ENCODE results near the gene SPATA13.

SPATA13 gene

DNA sequence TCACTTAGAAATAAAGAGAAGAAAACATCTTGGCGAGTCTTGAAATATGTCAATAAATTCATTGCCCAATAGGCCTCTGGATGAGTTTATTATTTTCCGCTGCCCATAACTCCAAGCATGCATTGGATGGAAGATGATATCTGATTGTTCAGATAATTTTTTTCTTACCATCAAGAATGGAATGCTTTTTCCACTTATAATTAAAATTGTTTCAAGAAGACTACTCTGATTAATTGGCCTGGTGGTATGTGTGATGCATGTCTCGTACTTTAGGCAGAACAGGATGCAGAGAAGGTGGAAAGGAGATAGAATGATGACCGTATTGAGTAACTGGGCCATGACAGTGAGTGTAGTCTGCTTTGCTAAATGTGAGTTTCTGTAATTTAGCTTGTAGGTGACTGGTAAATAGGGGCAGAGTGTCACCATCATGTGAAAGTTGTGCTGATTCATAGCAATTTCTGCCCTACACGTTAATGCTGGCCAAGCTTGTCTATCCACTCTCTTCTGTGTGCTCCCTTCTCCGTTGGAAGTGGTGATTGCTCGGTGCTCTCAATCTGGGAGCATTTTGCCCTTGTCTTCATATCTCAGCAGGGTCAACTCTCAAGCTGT is 13.5 kb upstream of the SPATA13 start:
- no peak overlapping the region for H3K4me3 ChIP-seq (ENCODE audit: control insufficient read depth, low read depth, low read length)
- DNase-seq (ENCODE audit: low read depth) = no peak
- TF ChIP-seq, protein P1, sequence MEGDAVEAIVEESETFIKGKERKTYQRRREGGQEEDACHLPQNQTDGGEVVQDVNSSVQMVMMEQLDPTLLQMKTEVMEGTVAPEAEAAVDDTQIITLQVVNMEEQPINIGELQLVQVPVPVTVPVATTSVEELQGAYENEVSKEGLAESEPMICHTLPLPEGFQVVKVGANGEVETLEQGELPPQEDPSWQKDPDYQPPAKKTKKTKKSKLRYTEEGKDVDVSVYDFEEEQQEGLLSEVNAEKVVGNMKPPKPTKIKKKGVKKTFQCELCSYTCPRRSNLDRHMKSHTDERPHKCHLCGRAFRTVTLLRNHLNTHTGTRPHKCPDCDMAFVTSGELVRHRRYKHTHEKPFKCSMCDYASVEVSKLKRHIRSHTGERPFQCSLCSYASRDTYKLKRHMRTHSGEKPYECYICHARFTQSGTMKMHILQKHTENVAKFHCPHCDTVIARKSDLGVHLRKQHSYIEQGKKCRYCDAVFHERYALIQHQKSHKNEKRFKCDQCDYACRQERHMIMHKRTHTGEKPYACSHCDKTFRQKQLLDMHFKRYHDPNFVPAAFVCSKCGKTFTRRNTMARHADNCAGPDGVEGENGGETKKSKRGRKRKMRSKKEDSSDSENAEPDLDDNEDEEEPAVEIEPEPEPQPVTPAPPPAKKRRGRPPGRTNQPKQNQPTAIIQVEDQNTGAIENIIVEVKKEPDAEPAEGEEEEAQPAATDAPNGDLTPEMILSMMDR (IDR thresholded peaks at IDR 0.05; ENCODE audit: control insufficient read depth, insufficient read depth, low read depth, low read length, missing control alignments) = no peak

DNA sequence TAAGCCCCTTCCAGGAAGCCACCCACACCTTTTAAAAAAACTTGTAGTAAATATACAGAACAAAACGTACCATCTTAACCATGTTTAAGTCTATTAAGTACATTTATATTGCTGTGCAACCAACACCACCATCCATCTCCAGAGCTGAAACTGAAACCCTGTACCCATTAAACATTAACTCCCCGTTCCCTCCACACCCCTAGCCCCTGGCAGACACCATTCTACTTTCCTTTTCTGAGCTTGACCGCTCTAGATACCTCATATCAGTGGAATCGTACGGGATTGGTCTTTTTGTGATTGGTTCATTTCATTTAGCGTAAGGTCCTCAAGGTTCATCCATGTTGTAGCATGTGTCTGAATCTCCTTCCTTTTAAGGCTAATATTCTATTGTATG is 13.0 kb upstream of the SPATA13 start:
- DNase-seq (ENCODE audit: low read depth) = no peak
- H3K4me3 ChIP-seq (ENCODE audit: control insufficient read depth, low read depth, low read length) = no peak overlapping the region
- TF ChIP-seq, protein P1 (IDR thresholded peaks at IDR 0.05; ENCODE audit: control insufficient read depth, insufficient read depth, low read depth, low read length, missing control alignments) = no peak

DNA sequence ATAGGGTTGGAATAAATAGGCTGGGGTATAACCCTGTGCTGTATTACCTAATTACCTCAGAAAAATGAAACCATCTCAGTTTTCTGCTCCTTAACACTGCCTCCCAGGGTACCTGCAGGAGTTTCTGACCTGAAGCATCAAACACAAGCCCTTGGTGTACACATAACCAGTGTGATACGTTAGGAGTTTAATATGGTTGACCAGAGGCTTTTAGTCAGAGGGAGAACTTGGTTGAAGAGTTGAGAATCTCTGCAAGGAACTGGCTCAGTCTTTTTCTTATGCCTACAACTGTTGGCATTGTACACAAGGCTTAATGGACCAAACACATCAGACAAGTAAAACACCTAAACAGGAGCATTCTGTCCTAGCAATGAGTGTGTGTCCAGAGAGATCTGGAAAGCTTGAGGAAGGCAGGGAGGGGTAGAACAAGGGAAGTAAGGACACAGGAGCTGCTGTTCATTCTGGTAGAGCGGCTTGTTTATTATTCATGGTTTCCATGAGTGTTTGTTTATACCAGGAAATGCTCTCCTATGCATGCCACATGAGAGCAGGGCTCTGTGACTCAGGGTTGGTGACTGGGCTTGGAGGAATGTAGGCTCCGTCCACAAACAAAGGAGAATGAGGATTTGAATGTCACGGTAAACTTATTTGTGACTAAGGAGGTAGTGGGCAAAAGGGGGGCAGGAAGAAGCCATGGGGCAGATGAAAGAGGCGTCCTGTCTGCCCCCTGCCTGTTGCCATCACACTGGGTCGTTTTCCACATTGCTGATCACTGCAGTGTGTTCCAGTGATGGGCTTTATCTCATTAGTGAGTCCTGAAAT is 11.9 kb upstream of the SPATA13 start:
- H3K4me3 ChIP-seq (ENCODE audit: control insufficient read depth, low read depth, low read length) = no peak overlapping the region
- DNase-seq (ENCODE audit: low read depth) = peak; percentile 85
- TF ChIP-seq, protein P1 (IDR thresholded peaks at IDR 0.05; ENCODE audit: control insufficient read depth, insufficient read depth, low read depth, low read length, missing control alignments) = peak; percentile 33

DNA sequence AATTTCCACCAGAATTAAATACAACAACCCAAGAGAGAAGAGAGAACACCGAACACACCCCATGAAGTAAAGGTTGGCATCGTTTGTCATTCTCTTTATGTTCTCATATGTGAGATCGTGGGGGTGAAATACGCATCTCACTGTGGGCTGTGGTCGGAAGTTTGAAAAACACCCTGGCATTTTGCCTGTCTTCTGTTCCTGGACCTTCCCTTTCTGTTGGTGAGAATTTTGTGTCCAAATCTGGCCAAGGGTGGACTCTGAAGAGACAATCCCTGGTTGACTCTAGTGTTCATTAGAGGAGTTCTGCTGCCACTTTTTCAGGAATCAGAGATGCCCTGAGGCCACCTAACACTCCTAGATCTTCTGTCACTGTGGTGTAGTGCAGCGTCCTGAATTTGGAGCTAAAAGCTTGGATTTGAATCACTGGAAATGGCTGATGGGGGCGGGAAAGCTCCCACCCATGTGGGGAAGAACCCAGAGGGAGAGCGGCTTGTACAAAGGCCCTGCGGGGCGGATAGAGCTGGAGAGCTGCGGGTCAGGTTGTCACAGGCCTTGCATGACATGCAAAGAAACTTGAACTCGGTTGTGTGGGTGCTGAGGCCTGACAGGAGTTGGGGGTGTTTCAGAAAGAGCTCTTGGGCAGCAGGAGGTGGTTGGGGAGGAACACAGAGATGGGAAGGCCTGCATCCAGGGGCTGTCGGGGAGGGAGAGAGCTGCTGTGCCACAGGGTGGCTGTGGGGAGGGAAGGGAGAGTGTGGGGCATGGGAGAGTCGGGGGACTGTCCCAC is 11.1 kb upstream of the SPATA13 start:
- TF ChIP-seq, protein P1 (IDR thresholded peaks at IDR 0.05; ENCODE audit: control insufficient read depth, insufficient read depth, low read depth, low read length, missing control alignments) = no peak
- H3K4me3 ChIP-seq (ENCODE audit: control insufficient read depth, low read depth, low read length) = no peak overlapping the region
- no peak for DNase-seq (ENCODE audit: low read depth)

DNA sequence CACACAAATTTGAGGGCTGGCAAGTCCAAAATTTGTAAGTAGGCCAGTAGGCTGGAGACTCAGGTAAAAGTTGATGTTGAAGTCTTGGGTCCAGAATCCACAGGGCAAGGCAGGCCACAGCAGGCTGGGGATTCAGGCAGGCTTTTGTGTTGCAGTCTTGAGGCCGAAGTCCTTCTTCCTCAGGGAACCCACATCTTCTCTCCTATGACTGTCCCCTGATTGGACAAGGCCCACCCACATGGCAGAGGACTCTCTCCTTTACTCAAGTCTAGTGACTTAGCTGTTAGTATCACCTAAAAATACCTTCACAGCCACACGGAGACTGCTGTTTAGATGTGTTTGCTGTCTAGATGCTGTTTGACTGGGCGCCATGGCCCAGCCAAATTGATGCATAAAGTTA is 9.9 kb upstream of the SPATA13 start:
- TF ChIP-seq, protein P1 (IDR thresholded peaks at IDR 0.05; ENCODE audit: control insufficient read depth, insufficient read depth, low read depth, low read length, missing control alignments) = no peak
- DNase-seq (ENCODE audit: low read depth) = no peak
- no peak overlapping the region for H3K4me3 ChIP-seq (ENCODE audit: control insufficient read depth, low read depth, low read length)

DNA sequence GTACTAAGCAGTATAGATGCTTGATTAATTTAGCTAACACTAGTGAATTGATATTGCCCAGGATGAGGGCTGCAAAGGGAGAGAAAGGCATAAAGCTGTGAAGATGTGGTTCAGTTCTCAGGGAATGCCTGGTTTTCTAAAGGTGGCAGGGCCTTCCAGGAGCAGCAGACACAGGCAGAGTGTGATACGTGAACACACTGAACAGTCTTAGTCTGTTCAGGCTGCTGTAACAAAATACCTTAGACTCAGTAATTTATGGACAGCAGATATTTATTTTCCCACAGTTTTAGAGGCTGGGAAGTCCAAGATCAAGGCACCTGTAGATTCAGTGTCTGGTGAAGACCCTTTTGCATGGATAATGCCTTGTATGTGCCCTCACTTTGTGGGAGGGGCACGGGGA is 8.7 kb upstream of the SPATA13 start:
- TF ChIP-seq, protein P1 (IDR thresholded peaks at IDR 0.05; ENCODE audit: control insufficient read depth, insufficient read depth, low read depth, low read length, missing control alignments) = no peak
- no peak for DNase-seq (ENCODE audit: low read depth)
- H3K4me3 ChIP-seq (ENCODE audit: control insufficient read depth, low read depth, low read length) = no peak overlapping the region
